Esophagus squamous epithelium (tissue), 4 donors: Measurements from ENCODE around the gene ZSWIM6.
"Not testable (repeated sequence)": the region's sequence is repeated elsewhere in the genome, so short reads cannot be mapped to it uniquely, and the experiment has no call there.

Experiments
- CTCF ChIP-seq, 6 experiments: fragments of 450-650 bp in 4 of 6; fragments of 200-600 bp in 2 of 6; sonication (generic) in 2 of 6; IDR thresholded peaks; one replicate each; pipeline ENCODE4 v1.5.1; 2016 to 2019; ENCODE audit warnings: antibody characterized with exemption in 6 of 6, mild to moderate bottlenecking in 4 of 6, moderate library complexity in 4 of 6
- POLR2A ChIP-seq, 4 donors: fragments of 450-650 bp; IDR thresholded peaks; one replicate each; pipeline ENCODE4 v1.6.1; 2017; ENCODE audit warnings: antibody characterized with exemption in 4 of 4, mild to moderate bottlenecking in 4 of 4, moderate library complexity in 3 of 4

GRCh38 chr5:61421262-61421661 is 89.2 kb downstream of the ZSWIM6 start:
- TF ChIP-seq POLR2A, CTCF (IDR thresholded peaks at IDR 0.05): not testable (repeated sequence)
